ENCODE data around the gene EXOC4.

DNA sequence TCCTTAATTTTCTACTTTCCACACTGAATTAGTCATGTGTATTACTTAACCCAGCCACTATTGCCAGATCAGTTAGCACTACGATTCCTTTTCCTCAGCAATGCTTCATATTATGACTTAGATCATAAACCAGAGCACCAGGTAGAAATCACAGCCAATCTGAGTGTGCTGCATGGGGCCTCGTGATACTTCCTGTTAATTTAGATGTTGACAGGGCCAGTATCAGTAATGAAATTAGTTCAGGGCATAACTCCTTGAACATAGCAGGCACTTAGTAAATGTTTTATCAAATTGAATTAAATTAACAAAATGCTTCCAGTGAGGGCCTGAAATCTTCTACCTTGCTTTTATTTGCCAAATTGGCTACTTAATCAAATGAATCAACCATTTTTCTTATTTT lies 705.0 kb downstream of the EXOC4 start:
- TF ChIP-seq, protein P1, sequence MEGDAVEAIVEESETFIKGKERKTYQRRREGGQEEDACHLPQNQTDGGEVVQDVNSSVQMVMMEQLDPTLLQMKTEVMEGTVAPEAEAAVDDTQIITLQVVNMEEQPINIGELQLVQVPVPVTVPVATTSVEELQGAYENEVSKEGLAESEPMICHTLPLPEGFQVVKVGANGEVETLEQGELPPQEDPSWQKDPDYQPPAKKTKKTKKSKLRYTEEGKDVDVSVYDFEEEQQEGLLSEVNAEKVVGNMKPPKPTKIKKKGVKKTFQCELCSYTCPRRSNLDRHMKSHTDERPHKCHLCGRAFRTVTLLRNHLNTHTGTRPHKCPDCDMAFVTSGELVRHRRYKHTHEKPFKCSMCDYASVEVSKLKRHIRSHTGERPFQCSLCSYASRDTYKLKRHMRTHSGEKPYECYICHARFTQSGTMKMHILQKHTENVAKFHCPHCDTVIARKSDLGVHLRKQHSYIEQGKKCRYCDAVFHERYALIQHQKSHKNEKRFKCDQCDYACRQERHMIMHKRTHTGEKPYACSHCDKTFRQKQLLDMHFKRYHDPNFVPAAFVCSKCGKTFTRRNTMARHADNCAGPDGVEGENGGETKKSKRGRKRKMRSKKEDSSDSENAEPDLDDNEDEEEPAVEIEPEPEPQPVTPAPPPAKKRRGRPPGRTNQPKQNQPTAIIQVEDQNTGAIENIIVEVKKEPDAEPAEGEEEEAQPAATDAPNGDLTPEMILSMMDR (IDR thresholded peaks at IDR 0.05) = no peak
- no peak for TF ChIP-seq POLR2A (IDR thresholded peaks at IDR 0.05)
